Measurements from ENCODE around the gene DLX2.

DLX2 gene

DNA sequence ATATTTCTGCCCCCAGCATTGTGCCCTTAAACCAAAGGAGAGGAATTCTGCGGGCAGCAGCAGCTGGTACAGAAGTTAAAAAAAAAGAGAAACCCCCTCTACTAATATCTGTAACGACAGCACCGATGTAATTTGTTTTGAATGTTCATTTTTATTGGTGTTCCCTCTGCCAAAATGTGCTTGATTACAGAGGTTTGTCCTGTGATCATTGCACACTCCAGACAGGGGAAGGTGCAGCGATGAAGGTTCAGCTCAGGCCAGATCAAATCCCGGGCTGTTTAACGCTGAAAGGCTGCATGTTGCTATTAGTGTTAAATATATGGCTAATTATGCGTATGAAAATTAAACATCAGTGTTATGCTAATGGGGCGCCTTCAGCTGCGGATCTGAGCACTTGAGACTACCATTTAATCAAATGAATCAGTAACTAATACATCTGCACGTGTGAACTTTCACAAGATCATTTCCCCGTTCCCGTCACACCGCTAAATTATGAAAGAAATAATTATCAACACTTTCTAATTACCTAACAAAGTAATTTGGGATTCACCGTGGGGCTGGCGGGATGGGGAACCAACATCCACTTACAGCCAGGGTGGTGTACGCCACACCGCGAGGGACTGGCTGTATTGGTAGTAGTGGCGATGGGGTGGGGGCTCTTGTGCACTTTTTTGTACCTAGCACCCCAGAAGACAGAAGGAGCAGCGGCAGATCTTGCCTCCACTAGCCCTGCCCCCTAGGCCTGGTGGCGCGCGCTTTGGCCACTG is 18.9 kb downstream of the DLX2 start:
- TF ChIP-seq, protein P1, sequence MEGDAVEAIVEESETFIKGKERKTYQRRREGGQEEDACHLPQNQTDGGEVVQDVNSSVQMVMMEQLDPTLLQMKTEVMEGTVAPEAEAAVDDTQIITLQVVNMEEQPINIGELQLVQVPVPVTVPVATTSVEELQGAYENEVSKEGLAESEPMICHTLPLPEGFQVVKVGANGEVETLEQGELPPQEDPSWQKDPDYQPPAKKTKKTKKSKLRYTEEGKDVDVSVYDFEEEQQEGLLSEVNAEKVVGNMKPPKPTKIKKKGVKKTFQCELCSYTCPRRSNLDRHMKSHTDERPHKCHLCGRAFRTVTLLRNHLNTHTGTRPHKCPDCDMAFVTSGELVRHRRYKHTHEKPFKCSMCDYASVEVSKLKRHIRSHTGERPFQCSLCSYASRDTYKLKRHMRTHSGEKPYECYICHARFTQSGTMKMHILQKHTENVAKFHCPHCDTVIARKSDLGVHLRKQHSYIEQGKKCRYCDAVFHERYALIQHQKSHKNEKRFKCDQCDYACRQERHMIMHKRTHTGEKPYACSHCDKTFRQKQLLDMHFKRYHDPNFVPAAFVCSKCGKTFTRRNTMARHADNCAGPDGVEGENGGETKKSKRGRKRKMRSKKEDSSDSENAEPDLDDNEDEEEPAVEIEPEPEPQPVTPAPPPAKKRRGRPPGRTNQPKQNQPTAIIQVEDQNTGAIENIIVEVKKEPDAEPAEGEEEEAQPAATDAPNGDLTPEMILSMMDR (IDR thresholded peaks at IDR 0.05) = no peak
- H3K27ac ChIP-seq = no peak overlapping the region
- DNase-seq (ENCODE audit: low spot score) = no peak
- H3K4me3 ChIP-seq = peak overlapping the region; percentile 75

DNA sequence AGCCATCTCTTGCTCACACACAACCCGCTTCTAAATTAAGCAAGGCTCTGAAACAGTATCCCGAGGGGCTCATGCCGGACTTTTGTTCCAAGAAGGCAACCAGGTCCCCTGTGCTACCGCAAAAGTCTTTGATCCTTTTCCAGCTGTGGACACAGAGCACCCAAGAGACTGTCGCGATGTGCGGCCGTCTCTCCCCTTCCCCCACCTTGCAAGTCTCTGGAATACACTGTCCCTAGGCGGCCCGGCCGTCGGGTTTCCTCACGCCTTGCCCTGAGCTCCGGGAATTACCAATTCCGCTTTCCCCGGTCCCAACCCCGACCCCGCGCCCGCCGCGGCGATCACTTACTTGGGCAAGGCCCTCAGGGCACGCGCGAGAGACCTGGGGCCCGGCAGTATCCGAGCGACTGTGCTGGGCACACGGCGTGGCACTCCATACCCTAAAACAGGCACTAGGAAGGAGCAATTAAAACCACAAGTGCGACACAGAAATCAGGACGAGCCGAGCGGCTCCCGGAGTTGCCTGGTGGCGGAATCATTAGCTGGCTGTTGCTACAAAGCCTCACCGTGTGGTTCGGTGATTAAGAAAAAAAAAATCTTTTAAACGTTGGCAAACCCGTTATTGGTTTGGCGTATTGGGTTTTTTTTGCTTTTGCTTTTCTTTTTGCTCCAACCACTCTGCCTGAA is 19.6 kb downstream of the DLX2 start:
- H3K27ac ChIP-seq = no peak overlapping the region
- DNase-seq (ENCODE audit: low spot score) = no peak
- TF ChIP-seq, protein P1 (IDR thresholded peaks at IDR 0.05) = no peak
- peak overlapping the region; percentile 42 for H3K4me3 ChIP-seq

DNA sequence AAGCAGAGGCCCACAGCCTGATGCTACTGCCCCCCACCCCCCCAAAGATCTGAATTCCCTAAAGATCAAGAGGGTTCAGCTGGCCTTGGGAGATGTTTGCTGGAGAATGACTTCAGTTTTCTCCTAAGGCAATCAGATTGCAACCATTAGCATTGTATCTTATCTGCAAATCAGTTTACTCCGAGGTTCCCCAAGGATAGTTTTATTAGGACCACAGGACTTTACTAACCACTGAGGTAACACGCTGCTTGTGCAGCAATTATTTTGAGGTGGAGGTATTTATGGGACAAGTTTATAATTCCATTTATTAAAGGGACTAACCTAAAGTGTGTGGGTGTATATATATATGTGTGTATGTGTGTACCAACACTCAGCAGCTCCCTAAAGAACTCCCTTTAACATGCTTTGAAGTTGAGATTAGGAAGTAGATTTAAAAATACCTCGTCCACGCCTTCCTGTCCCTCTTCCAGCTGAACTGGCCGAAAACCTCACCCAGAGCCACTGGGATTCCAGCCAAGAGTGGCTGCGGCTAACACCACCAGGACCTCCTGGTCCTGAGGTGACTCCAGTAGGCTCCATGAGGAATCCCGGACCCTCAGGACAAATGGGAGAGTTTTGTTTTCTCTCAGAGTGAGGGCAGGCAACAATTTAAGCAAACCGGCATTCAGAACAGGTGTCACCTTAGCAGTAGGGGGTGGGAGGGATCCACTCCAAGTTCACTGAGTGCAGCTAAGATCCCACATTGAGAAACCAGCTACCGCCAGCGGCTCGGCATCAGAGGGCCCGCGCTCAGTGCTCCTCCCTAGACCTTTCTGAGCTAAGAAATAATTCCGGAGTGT is 20.4 kb downstream of the DLX2 start:
- H3K27ac ChIP-seq = no peak overlapping the region
- TF ChIP-seq, protein P1 (IDR thresholded peaks at IDR 0.05) = no peak
- H3K4me3 ChIP-seq = peak overlapping the region; percentile 42
- no peak for DNase-seq (ENCODE audit: low spot score)

DNA sequence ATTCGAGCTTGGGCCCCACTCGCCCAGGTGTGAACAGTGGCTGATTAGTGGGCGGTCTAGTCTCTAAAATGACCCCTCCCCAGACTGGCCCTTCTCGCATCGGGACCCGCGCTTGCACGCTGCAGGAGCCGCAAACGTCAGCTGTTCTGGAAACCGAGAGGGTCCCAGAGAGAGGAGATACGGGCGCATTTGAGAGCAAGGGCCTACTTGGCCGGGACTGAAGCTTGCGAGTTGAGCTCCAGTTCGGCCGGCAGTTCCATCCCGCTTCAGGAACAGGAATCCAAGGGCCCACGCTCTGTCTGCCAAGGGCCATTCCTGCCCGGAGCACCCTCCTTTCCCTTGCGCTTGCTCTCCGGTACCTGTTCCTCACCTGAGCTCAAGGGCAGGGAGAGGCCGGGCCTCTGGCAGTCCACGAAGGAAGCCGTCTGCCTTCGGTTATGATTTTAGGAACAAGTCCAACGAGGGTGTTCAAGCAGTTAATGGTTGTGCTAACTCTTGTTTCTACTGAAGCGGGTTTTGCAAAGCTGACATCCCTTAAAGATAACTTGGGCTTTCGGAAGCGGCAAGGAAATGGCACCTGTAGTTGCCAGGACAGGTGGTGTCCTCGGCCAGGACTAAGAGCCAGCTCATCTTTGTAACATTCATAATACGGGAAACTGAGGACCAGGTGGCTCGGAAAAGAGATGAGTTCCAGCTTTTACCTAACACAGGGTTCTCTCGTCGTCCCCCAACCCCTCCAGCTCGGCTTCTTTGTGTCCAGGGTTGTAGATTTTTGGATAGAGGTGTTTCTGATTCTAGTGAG is 21.3 kb downstream of the DLX2 start:
- TF ChIP-seq, protein P1 (IDR thresholded peaks at IDR 0.05) = no peak
- no peak for DNase-seq (ENCODE audit: low spot score)
- Histone ChIP-seq H3K4me3 (no peak overlapping the region), H3K27ac (no peak overlapping the region)

DNA sequence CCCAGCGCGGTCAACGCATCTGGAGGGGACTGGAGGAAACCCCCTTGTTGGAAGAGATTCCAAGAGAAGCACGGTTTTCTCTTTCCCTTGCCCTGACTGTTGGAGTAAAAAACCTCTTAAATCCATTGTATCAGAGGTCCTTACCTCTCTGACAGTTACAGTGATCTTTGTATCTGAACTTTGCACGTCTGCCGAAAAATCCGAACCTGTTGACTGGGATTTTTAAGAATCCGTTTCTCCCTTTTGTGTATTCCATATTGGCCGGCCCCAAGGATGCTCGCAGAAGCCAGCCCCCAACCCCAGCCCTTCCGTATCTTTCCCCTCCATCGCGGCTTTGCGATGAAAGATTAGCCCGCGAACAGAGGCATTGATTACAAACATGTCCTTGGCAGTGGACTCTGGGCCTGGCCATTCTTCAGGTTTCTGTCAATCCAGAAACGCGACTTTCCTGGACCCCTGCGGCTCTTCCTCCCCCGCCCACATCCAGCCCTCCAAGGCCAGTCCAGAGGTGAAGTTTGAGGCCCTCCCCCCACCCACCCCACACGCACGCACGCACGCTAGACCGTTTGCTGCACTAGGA is 22.0 kb downstream of the DLX2 start:
- no peak overlapping the region for H3K27ac ChIP-seq
- no peak overlapping the region for H3K4me3 ChIP-seq
- TF ChIP-seq, protein P1 (IDR thresholded peaks at IDR 0.05) = no peak
- DNase-seq (ENCODE audit: low spot score) = no peak
